ENCODE results near the gene NUP210. TPM values are rescaled to one million over a fixed set of nuclear protein-coding genes. Genes with fewer than 3 reads are reported as not detected.

Gene NUP210
- polyA plus RNA-seq, 1 of the 3 experiments (the other 2 are of a cell fraction), result 1.8 TPM

- TF ChIP-seq ELF1 (IDR thresholded peaks at IDR 0.05), result no peak
- no peak for TF ChIP-seq FOXJ3 (CRISPR knock-in tag; IDR thresholded peaks at IDR 0.05)
- no peak for TF ChIP-seq RCOR1 (IDR thresholded peaks at IDR 0.05; ENCODE audit: low read length)
- no peak for TF ChIP-seq MAX (IDR thresholded peaks at IDR 0.05; ENCODE audit: low read depth)
- no peak for TF ChIP-seq RFX5 (IDR thresholded peaks at IDR 0.05; ENCODE audit: low read length)
- no peak for TF ChIP-seq RAD21 (IDR thresholded peaks at IDR 0.05; ENCODE audit: low read length)
- TF ChIP-seq JUND (IDR thresholded peaks at IDR 0.05), result no peak
- no peak for TF ChIP-seq TEAD4 (IDR thresholded peaks at IDR 0.05; ENCODE audit: borderline replicate concordance, insufficient read depth)
These were observed 6.5 kb upstream of the NUP210 start (continued) for GRCh38 chr3:13426591-13426990.

GRCh38 chr3:13425689-13426088 is 5.6 kb upstream of the NUP210 start:
- Histone ChIP-seq H3K4me2 (no peak overlapping the region), H3F3A (replicated peaks; ENCODE audit: insufficient read depth) (no peaks in the 10 kb centered on the region), H3K4me1 (ENCODE audit: control insufficient read depth in 1 of 2, insufficient read depth in 2 of 2, low read depth in 1 of 2, low read length in 1 of 2) (no peaks in the 10 kb centered on the region; a peak in 1 of 4 replicates), H4K20me1 (ENCODE audit: insufficient read depth) (no peaks in the 10 kb centered on the region), H3K27me3 (ENCODE audit: insufficient read depth) (0 out of 2 replicates have a peak, but pooled peaks cover 4% of the 10 kb centered on the region), H3K36me3 (replicated peaks in 1 of 2; ENCODE audit: control insufficient read depth in 1 of 2, insufficient read depth in 2 of 2, low read length in 1 of 2) (no peaks in the 10 kb centered on the region), H3K9me3 (no peaks in the 10 kb centered on the region), H3K79me2 (ENCODE audit: insufficient read depth) (no peaks in the 10 kb centered on the region), H3K27ac (ENCODE audit: low read depth in 2 of 2, low read length in 1 of 2) (no peak overlapping the region), H3K4me3 (ENCODE audit: low read depth in 2 of 2, low read length in 1 of 2) (no peak overlapping the region), H3K9ac (no peak overlapping the region), H2AFZ (ENCODE audit: low read depth) (no peak overlapping the region), H3K9me2 (no peaks in the 10 kb centered on the region)
- ChIA-PET POLR2A (no interaction called here), CTCF (interaction anchor here (1.6 kb wide), 1 partner anchor 333 kb away, joined by 6 read pairs; no protein-coding TSS in a partner anchor)
- TF ChIP-seq TAF1 (IDR thresholded peaks at IDR 0.05; ENCODE audit: borderline replicate concordance, low read depth, low read length) (no peak), MAX (IDR thresholded peaks at IDR 0.05; ENCODE audit: low read depth) (no peak), POLR2AphosphoS5 (IDR thresholded peaks at IDR 0.05; ENCODE audit: low read depth, low read length) (no peak), RAD21 (IDR thresholded peaks at IDR 0.05; ENCODE audit: low read length) (no peak), TEAD4 (IDR thresholded peaks at IDR 0.05; ENCODE audit: borderline replicate concordance, insufficient read depth) (no peak)
- TF ChIP-seq, protein P1, sequence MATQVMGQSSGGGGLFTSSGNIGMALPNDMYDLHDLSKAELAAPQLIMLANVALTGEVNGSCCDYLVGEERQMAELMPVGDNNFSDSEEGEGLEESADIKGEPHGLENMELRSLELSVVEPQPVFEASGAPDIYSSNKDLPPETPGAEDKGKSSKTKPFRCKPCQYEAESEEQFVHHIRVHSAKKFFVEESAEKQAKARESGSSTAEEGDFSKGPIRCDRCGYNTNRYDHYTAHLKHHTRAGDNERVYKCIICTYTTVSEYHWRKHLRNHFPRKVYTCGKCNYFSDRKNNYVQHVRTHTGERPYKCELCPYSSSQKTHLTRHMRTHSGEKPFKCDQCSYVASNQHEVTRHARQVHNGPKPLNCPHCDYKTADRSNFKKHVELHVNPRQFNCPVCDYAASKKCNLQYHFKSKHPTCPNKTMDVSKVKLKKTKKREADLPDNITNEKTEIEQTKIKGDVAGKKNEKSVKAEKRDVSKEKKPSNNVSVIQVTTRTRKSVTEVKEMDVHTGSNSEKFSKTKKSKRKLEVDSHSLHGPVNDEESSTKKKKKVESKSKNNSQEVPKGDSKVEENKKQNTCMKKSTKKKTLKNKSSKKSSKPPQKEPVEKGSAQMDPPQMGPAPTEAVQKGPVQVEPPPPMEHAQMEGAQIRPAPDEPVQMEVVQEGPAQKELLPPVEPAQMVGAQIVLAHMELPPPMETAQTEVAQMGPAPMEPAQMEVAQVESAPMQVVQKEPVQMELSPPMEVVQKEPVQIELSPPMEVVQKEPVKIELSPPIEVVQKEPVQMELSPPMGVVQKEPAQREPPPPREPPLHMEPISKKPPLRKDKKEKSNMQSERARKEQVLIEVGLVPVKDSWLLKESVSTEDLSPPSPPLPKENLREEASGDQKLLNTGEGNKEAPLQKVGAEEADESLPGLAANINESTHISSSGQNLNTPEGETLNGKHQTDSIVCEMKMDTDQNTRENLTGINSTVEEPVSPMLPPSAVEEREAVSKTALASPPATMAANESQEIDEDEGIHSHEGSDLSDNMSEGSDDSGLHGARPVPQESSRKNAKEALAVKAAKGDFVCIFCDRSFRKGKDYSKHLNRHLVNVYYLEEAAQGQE (IDR thresholded peaks at IDR 0.05; ENCODE audit: low read depth, low read length), result no peak
- DNase-seq, result no peak
- WGBS (ENCODE audit: low lambda C conversion rate), result 58% methylated on average over 2 of the region's 2 CpGs

Data from SK-N-SH (cell line).